Stimulated activated effector memory CD8-positive, alpha-beta T cell treated with anti-CD3 and anti-CD28 coated beads, Interleukin-12 subunit alpha, Interleukin-12 subunit beta, amount 100 ng/mL, for 72 hours (primary cell): ENCODE data around the gene SEPTIN2.

Experiments used
- ATAC-seq: fragments of 150-1000 bp; cut with Tn5 transposase; 2 replicates; pipeline ENCODE4 v1.10.0; 2021
- DNase-seq, 2 donors: peaks; one replicate each; pipeline ENCODE4 v3.0.0; 2021 to 2022; ENCODE audit warnings: low spot score in 2 of 2
- H3K27ac Mint-ChIP-seq: one replicate; pipeline ENCODE4 v1.8.0; 2022; ENCODE audit warnings: mild to moderate bottlenecking, mixed read lengths
- H3K36me3 Mint-ChIP-seq: one replicate; pipeline ENCODE4 v1.8.0; 2022; ENCODE audit warnings: mild to moderate bottlenecking, mixed read lengths
- H3K4me1 Mint-ChIP-seq: one replicate; pipeline ENCODE4 v1.8.0; 2022; ENCODE audit warnings: mixed read lengths
- H3K4me3 Mint-ChIP-seq: one replicate; pipeline ENCODE4 v1.8.0; 2022; ENCODE audit warnings: mild to moderate bottlenecking, mixed read lengths
- H3K9me3 Mint-ChIP-seq: one replicate; pipeline ENCODE4 v1.8.0; 2022; ENCODE audit warnings: mixed read lengths

SEPTIN2 gene

DNA sequence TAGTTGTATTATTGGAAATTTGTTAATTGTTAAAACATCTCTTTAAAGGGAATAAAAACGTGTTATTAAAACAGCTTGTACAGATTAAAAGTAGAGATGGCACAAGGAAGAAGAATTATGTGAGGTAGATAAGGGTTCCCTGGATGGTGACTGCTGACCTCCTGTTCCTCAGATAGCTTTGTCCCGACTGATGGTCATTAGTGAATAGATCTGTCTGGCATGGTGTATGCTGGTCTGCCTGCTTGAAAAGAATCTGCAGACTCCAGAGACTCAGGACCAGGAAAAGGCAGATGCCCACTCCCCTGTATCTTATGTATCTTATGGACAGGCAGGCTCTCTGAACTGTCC, 34.8 kb downstream of the SEPTIN2 start:
- ATAC-seq (no peak), DNase-seq (peak in 1 of 2 donors; percentile 43)
- Mint-ChIP-seq H3K9me3 (no peaks in the 10 kb centered on the region), H3K4me1 (peaks cover 12% of the 10 kb centered on the region), H3K36me3 (peaks cover 98% of the 10 kb centered on the region), H3K27ac (peak overlapping the region; percentile 77), H3K4me3 (no peak overlapping the region)

DNA sequence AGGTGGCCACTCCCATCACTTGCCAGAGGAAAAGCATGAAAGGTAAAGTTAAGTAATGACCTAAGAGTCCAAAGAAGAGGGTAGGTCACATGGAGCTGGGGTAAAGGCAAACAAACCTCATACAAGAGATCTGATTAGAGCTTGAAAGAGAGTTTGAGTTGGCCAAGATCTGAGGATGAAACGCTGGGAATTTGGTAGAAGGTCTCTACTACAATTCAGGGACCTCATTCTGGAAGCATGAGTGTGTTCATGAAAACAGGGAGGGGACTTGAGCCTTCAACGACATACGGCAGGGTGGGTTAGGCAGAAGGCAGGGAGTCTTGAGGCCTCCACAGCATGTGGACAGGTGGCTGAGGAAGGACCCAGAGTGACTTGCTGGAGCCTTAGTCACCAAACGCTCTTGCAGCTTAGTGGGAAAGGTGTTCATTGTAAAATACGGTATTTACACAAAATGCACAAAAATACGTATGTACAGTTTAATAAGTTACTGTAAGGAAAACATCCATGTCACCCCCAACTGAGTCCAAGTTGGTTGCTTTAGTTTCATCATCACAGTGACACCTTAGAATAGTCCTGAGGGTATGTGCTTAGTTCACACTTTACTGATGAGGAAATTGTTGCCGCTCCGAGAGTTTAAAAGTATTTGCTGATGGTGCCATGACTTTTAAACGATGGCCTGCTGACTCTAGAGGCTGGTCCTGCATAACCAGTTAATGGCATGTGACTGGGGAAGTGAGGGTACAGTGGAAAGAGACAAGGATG, 35.3 kb downstream of the SEPTIN2 start:
- Mint-ChIP-seq H3K27ac (peak overlapping the region; percentile 77), H3K36me3 (peaks cover 92% of the 10 kb centered on the region), H3K4me1 (peaks cover 12% of the 10 kb centered on the region), H3K9me3 (no peaks in the 10 kb centered on the region), H3K4me3 (no peak overlapping the region)
- no peak for ATAC-seq
- no peak for DNase-seq

- ATAC-seq, result no peak
- Mint-ChIP-seq H3K36me3 (peaks cover 86% of the 10 kb centered on the region), H3K4me3 (no peak overlapping the region), H3K4me1 (peaks cover 12% of the 10 kb centered on the region), H3K27ac (no peak overlapping the region), H3K9me3 (no peaks in the 10 kb centered on the region)
- DNase-seq, result no peak
These were observed 35.9 kb downstream of the SEPTIN2 start for GRCh38 chr2:241351640-241352031.

- DNase-seq (no peak), ATAC-seq (no peak)
- Mint-ChIP-seq H3K36me3 (peaks cover 80% of the 10 kb centered on the region), H3K27ac (no peak overlapping the region), H3K4me1 (peaks cover 17% of the 10 kb centered on the region), H3K4me3 (no peak overlapping the region), H3K9me3 (no peaks in the 10 kb centered on the region)
These were observed 36.5 kb downstream of the SEPTIN2 start for GRCh38 chr2:241352227-241352626.

DNA sequence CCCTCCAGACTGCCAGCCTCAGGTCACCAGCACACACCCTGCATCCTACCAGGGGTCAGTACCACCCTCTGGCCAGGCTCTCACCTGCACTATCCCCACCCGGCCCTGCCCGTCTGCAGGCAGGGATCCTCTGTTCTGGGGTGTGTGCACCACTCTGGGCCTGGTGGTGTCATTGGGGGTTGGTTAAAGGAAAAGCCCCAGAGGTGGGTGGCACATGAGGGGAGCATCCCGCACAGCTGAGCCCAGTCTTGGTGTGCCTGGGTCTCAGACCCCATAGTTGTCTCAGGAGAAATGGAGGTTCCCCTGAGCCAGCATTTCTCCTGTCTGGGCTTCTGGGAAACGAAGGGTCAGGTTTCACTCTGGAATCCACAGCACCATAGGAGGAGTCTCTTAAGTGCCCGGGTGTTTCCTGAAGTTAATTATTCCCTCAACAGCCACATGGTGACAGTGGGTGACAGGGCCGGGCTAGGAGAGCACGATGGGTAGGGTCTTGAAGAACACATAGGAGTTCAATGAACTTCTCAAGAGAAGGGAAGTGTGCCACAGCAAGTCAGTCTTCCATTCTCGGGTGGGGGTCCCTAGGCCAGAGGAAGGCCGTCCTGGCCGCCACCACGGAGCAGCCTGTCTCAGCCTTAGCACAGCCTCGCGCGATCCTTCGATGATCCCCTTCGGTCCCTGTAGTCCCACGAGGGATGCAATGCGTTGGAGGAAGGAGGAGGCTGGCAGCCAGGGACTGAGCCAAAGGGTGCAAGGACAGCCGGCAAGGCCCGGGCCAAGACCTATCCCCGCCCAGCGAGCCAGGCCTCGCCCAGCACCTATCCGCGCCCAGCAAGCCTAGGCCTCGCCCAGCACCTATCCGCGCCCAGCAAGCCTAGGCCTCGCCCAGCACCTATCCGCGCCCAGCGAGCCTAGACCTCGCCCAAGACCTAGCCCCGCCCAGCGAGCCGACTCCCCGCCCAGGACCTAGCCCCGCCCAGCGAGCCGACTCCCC, 39.2 kb downstream of the SEPTIN2 start:
- peaks cover 36% of the 10 kb centered on the region for H3K4me1 Mint-ChIP-seq
- peak overlapping the region; percentile 61 for H3K27ac Mint-ChIP-seq
- ATAC-seq (no peak), DNase-seq (peak; percentile 26 to 81)
- peaks cover 53% of the 10 kb centered on the region for H3K36me3 Mint-ChIP-seq
- H3K4me3 Mint-ChIP-seq, result no peak overlapping the region
- H3K9me3 Mint-ChIP-seq, result no peaks in the 10 kb centered on the region

DNA sequence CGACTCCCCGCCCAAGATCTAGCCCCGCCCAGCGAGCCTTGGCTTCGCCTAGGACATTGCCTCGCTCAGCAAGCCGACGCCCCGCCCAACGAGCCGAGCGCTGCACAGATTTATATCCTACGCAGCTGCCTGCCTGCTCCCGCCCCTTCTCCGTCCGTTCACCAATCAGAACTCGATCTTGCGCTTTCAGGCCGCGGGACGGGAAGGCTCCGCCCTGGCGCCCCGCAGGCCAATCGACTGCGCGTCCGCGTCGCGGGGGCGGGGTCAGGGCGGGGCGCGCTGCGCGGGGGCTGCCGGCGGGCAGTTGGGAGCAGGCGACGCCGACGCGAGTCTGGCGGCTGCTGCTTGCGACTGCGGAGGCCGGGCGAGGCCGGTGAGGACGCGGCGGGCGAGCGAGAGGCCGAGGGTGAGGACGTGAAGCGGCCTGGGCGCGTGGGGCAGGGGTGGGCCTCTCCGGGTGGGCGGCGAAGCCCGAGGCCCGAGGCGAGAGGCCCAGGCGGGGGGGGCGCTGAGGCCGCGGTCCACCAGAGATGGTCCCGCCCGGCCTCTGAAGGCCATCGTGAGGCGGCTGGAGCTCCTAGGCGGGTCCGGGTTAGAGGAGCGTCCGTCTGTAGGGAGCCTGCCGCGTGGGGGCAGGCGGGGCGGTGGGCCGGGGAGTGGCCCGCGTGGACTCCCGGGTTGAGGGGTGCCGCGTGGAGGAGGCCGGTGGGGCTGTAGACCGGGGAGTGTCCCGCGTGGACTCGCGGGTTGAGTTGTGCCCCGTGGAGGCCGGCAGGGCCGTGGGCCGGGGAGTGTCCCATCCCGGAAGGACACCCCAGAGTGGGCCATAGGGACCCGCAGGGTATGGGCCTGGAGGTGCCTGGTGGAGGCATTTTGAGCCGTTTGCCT, 40.5 kb downstream of the SEPTIN2 start, which contains the start of gene FARP2:
Gene FARP2 (plus strand): TSS at position 303 of the 888 bp plus-strand sequence. CDS start 16,823 bp downstream, outside the sequence.
- H3K36me3 Mint-ChIP-seq, result peaks cover 40% of the 10 kb centered on the region
- peak within 1 kb of the TSS; percentile 40 for H3K27ac Mint-ChIP-seq
- peaks cover 45% of the 10 kb centered on the region for H3K4me1 Mint-ChIP-seq
- no peaks in the 10 kb centered on the region for H3K9me3 Mint-ChIP-seq
- DNase-seq (peak; percentile 92 to 96), ATAC-seq (peak; percentile 92)
- H3K4me3 Mint-ChIP-seq, result peak within 1 kb of the TSS; percentile 69

DNA sequence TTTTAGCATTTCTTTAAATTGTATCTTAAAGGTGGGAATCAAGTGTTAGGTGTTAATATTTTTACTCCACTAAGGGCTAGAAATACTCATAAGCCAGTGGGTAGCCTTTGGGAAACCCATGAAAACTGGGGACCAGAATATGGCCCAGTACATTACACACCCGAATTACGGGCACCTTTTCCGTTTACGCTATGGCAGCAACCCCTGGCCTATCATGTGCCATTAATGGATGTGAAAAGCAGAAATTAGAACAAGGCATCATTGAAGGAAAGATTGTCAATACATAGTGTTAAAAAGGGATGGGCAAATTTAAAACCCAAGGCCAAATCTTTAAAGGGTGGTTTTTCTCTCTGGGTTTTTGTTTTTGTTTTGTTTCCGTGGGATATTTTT, 41.1 kb downstream of the SEPTIN2 start:
- DNase-seq (no peak), ATAC-seq (no peak)
- Mint-ChIP-seq H3K36me3 (peaks cover 34% of the 10 kb centered on the region), H3K9me3 (no peaks in the 10 kb centered on the region), H3K4me3 (peak overlapping the region; percentile 69), H3K27ac (peak overlapping the region; percentile 40), H3K4me1 (peaks cover 49% of the 10 kb centered on the region)

DNA sequence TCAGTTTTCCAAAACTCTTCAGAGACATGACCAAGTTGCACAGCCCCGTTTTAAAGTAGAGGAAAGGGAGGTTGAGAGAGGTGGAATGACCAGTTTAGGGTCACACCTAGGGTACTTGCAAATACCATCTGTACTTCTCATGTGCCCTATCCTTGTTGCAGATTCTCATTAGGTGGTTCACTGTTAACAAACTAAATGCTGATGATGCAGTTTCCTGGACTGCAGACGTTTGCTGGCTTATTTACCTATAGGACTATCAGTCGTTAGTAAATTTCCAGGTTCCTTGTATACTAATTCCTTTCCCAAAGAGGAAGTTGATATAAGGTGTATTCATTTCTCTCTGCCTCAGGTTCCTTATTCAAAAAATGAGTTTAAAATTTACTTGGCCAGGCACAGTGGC, 41.8 kb downstream of the SEPTIN2 start:
- Mint-ChIP-seq H3K4me1 (peaks cover 49% of the 10 kb centered on the region), H3K9me3 (no peaks in the 10 kb centered on the region), H3K36me3 (peaks cover 27% of the 10 kb centered on the region), H3K27ac (no peak overlapping the region), H3K4me3 (peak overlapping the region; percentile 69)
- ATAC-seq (no peak), DNase-seq (no peak)

- H3K36me3 Mint-ChIP-seq, result peaks cover 18% of the 10 kb centered on the region
- DNase-seq (no peak), ATAC-seq (peak; percentile 2)
- H3K9me3 Mint-ChIP-seq, result no peaks in the 10 kb centered on the region
- peak overlapping the region; percentile 20 for H3K27ac Mint-ChIP-seq
- peaks cover 43% of the 10 kb centered on the region for H3K4me1 Mint-ChIP-seq
- peak overlapping the region; percentile 7 for H3K4me3 Mint-ChIP-seq
These were observed 42.7 kb downstream of the SEPTIN2 start for GRCh38 chr2:241358470-241358869.

DNA sequence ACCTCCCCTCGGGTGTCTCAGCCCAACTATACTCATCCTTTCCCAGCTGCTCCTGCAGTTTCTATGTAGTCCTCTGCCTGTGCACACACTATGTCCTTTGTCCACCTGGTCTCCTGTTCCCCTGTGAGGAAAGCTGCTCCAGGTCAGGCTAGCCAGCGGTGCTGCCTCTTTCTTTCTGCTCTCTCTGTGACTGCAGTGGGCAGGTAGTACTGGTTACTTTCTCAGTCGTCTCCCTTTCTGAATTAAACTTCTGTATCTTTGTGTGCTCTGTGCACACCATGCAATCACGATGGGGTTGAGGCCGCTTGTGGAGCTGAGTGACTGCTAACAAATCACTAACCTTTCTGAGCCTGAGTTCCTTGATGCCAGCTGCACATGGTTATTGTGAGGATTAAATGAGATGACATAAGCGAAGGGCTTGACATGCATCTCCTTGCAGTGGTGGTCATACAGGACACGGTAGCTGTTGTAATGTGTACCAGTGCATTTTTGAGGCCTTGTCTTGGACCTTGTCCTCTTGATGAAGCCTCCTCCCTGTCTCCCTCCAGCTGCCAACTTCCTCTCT, 43.8 kb downstream of the SEPTIN2 start:
- DNase-seq (no peak), ATAC-seq (no peak)
- Mint-ChIP-seq H3K36me3 (peaks cover 7% of the 10 kb centered on the region), H3K27ac (no peak overlapping the region), H3K4me1 (peaks cover 42% of the 10 kb centered on the region), H3K9me3 (no peaks in the 10 kb centered on the region), H3K4me3 (no peak overlapping the region)

DNA sequence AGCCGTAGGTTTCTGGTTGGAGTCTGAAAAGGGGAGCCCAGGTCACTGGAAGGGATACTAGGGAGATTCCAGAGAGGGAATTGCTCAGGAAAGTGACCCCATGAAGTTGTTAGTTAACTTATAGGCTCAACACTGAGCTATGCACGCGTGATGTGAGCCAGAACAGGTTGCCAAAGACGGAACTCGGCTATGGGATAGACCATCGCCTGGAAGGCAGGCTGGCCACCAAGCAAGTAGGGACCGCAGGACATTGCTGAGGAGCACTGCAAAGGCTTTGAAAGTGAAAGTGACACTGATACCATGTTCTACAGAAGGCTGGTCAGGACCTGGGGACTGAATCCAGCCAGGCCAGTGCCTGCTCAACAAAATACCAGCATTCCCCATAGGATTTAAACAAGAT, 47.7 kb downstream of the SEPTIN2 start:
- Mint-ChIP-seq H3K4me3 (no peak overlapping the region), H3K27ac (no peak overlapping the region), H3K36me3 (peaks cover 6% of the 10 kb centered on the region), H3K9me3 (no peaks in the 10 kb centered on the region), H3K4me1 (peaks cover 32% of the 10 kb centered on the region)
- ATAC-seq, result no peak
- DNase-seq, result no peak

GRCh38 chr2:241364781-241365180, 49.1 kb downstream of the SEPTIN2 start:
- DNase-seq, result no peak
- H3K36me3 Mint-ChIP-seq, result peaks cover 6% of the 10 kb centered on the region
- H3K4me1 Mint-ChIP-seq, result peaks cover 22% of the 10 kb centered on the region
- no peaks in the 10 kb centered on the region for H3K9me3 Mint-ChIP-seq
- H3K27ac Mint-ChIP-seq, result no peak overlapping the region
- H3K4me3 Mint-ChIP-seq, result no peak overlapping the region
- no peak for ATAC-seq

DNA sequence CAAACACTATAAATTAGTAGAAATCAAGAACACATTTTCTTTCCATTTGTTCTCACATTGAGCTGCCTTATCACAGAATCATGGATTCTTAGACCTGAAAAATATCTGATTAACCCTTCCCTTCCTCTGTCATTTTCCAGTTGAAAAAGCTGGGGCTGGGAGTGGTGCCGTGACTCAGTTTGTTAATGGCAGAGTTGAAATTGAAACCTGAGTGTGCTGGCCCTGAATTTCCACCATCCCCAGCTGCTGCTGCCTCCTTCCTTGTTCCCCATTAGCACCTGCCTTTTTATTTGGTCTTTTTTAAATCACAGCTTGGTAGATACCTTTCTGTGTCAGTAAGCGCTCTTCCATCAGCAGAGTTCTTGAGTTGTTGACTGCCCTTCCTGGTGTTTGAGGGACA, 51.0 kb downstream of the SEPTIN2 start:
- no peak for ATAC-seq
- H3K36me3 Mint-ChIP-seq, result peaks cover 6% of the 10 kb centered on the region
- no peak overlapping the region for H3K4me3 Mint-ChIP-seq
- no peaks in the 10 kb centered on the region for H3K9me3 Mint-ChIP-seq
- no peak for DNase-seq
- H3K27ac Mint-ChIP-seq, result no peak overlapping the region
- H3K4me1 Mint-ChIP-seq, result peaks cover 7% of the 10 kb centered on the region

DNA sequence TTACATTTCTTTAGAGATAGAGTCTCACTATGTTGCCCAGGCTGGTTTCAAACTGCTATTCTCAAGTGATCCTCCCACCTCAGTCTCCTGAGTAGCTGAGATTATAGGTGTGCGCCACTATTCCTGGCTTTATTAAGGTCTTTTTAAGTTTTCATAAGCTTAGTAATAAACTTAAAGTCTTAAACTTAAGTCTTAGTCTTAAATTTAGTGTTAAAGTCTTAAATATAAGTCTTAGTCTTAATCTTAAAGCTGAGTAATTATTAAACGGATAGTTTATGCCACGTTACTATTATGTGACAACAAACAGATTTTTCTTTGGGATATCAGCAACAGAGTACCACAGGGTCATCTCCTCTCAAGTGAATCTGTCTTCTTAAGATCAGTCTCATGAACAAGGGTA, 52.9 kb downstream of the SEPTIN2 start:
- ATAC-seq (no peak), DNase-seq (no peak)
- peaks cover 13% of the 10 kb centered on the region for H3K4me1 Mint-ChIP-seq
- peaks cover 10% of the 10 kb centered on the region for H3K36me3 Mint-ChIP-seq
- H3K9me3 Mint-ChIP-seq, result no peaks in the 10 kb centered on the region
- no peak overlapping the region for H3K27ac Mint-ChIP-seq
- no peak overlapping the region for H3K4me3 Mint-ChIP-seq
